NOMO-1 treated with dmso at 0.1 percent for 144 hours (cell line): ENCODE results near the gene MTUS2.
"Not testable (repeated sequence)": the region's sequence is repeated elsewhere in the genome, so short reads cannot be mapped to it uniquely, and the experiment has no call there.

Source experiments
- DNase-seq: peaks from one replicate; lab custom pipeline; 2025; ENCODE audit not compliant: unreplicated experiment; lab: John Stamatoyannopoulos, UW

MTUS2 gene

DNA sequence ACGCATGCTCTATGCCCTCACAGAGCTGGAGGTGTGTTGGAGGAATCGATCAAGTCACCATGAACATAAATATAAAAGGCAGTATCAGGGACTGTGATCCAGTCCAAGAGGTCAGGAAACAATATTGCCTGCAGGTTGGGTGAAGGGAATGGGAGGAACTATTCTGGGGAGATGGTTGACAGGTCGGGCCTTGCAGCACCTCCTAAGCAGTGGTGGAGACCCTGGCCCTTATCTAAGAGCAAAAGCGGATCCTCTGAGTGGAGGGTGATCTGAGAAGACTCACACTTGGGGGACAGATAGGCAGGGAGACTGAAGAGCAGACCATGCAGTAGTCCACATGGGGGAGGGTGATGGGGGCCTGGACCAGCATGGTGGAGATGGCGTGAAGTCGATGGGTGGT lies 561.9 kb downstream of the MTUS2 start:
- DNase-seq, result no peak

DNA sequence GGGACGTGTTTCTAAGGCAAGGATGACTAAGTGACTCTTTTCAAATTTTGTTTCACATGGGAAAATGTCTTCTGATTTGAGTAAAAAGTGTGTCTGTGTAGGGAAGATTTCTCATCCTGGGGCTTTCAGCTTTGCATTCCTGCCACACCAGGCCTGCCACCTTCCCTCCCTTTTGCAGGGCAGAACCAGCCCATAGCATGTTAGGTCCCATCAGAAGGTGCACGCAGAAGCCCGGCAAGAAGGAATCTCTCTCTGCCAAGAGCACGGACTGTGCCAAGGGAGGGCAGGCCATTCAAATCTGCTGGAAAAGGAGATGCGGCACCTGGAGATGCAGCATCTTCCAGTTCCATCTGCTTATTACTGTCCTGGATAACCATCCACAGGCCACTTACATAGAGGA lies 563.3 kb downstream of the MTUS2 start:
- DNase-seq, result no peak

DNA sequence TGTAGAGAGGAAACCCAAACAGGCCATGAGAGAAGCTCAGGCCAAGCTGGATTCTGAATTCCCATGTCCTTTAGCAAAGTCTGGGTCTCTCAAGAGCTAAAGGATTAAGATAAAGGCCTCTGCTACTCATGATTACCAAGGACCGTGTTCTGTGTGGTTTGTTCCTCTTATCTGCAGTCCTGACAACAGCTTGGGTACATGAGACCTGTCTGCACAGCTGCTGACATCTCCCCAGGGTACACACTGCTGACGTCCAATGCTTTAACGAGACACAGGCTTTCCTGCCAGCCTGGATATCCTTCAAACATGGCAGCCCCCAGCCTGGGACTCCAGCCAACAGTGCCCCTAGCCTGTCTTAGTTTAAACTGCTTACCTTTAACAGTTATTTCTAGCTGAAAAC lies 564.3 kb downstream of the MTUS2 start:
- no peak for DNase-seq

DNA sequence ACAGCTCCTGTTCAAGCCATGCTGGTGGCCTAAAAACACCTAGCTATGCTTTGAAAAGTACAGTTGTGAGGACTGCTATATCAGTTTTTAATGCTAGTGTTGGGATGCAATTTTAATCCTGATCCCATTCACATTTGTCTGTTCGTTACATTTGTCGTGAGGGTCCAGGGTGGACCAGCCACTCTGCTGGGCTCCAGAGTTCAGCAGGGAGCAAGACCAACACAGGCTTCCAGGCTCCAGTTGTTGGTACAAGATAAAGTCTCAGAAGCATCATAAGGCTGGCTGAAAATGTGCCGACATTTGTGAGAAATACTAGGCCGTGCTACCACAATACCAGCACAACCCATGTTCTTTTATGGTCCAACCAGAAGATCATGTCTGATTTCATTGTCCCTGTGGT lies 564.7 kb downstream of the MTUS2 start:
- no peak for DNase-seq

DNA sequence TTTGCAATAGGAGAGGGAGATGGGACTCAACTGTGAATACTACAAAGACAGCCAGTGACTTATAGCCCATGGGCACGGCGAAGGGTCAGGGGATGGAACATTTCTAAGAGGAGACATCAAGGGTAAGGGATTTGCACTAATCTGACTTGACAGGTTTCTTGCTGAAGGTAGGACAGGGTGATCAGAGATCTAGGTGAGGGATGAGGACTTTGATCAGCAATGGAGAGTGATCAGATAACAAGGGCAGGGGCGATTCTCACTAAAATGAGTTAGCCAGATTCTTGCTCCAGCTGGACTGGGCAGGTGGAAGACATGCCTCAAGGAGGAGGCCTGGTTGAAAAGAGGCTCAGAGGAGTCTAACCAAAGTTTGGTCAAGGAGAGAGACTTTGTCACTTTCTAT lies 566.1 kb downstream of the MTUS2 start:
- DNase-seq, result no peak

DNA sequence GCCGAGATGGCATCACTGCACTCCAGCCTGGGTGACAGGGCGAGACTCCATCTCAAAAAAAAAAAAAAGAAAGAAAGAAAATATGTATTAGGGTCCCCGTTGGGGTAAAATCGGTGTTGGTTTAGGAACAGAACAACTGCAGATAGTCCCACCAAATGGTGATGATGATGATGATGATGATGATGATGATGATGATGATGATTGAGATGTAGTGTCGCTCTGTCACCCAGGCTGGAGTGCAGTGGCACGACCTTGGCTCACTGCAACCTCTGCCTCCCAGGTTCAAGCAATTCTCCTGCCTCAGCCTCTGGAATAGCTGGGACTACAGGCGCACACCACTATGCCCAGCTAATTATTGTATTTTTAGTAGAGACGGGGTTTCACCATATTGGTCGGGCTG lies 570.5 kb downstream of the MTUS2 start:
- DNase-seq, result not testable (repeated sequence)

DNA sequence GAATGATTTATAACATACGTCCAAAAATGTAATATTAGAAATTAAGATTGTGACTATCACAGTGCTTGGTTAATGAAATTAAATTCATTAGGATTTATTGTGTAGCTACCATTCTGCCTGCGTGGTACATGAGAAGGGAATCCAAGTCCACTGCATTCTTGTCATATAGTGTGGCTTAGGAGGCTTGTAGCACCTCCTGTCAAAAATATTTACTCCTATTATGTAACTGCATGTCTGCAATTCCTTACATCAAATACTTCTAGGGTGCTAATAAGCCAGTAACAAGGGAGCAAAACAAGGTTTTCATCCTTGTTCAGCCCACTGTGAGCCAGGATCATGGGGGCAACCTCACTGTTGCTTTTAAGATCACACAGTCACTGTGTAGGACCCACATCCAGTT lies 576.3 kb downstream of the MTUS2 start:
- DNase-seq, result no peak

DNA sequence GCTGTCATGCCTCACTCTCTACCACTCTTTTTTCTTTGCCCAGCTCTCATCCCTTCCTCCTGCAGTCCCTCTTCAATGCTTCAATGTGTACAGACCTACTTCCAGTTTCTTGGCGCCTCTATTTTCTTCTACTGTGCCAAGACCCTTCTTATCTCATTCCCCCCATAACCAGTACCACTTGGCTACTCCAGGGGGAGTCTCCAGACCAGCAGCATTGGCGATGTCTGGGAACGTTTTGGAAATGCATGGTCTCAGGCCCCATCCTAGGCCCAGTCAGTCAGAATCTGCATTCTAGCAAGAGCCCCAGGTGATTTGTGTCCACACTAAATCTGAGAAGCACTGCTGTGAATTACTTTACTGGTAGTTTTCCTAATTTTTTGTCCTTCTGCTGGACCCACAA lies 577.1 kb downstream of the MTUS2 start:
- no peak for DNase-seq

DNA sequence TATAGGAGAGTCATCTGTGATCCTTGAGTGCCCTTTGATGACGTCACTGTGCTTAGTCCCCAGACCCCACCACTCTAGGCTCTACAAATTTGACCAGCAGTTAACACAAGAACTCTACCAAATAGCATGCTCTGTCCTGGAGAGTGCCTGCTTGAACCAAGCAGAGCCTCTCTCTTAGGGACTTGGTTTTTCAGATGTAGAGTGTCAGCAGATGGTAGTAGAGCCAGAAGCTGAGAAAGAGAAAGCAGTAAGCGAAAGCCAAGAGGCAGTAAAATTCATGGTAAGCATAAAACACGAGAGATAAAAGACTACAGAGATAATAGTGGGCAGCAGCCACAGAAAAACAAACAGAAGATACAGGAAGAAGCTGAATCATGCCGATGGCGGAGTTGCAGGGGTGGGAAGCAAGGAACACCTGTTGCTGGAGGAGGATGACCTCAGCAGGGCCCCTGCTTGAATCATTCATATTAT lies 582.1 kb downstream of the MTUS2 start:
- DNase-seq, result no peak

DNA sequence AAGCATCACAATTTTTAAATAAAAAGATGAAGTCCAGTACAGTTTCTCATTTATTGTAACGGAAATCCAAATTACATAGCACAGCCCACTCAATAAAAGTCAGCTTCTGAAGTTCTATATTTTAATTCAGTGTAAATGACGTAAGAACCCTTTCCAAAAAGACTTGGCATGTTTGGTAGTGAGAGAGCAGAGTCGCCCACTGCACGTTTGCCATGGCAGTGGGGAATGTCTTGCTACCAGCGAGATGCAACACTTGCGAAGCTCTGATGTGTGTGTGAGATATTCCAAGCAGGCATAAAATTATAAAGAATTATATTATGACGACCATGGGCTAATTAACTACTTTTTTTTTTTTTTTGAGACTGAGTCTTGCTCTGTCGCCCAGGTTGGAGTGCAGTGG lies 585.3 kb downstream of the MTUS2 start:
- no peak for DNase-seq

DNA sequence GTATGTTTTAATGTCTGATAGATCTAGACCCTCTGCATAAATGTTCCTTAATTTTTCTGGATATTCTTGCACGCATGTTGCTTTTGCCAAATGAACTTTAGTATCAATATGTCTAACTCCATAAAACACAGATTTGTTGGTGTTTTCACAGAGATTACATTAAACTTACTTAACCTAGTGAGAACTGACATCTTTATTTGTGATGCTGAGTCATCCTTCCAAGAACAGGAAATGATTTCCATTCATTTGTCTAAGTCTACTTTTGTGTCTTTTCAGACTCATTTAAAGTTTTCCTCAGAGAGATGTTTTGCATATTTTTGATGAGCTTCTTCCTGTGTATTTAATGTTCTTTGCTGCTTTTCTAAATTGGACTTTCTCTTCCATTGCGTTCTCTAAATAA lies 591.3 kb downstream of the MTUS2 start:
- DNase-seq, result no peak

DNA sequence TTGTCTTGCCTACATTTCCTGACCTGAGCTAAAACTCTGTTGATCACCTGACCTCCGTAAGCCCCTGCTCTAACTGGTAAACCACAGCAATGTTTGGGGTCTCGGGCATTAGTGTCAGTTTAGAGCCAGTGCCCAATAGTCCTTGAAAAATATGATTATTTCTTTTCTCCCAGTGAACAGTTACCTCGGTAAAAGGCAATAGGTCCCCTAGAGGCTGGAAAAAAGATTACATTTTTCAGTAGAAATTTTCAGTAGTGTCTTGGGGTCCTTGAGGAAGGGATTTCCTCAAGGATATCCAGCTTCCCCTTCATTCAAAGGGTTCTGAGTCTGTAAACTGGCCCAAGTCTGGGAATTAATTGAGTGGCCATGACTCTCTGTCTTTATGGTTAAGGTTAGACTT lies 597.9 kb downstream of the MTUS2 start:
- no peak for DNase-seq

DNA sequence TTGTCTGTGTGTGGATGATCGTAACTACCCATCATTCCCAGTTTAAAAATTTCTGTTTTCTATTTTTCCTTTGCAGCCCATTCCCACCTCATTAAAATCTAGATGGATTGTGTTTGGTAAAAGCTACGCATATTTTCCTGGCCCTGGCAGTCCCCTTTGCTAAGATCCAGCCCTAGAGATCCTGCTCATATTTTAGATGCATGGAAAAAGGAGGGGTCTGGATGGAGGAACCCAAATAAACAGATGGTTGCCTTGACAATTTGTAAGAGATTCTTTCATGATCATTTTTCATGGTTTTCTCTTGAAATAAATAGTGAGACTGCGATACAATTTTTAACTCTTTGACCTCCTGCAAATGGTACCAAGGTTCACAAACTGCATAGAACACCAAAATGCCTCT lies 601.0 kb downstream of the MTUS2 start:
- DNase-seq, result no peak

DNA sequence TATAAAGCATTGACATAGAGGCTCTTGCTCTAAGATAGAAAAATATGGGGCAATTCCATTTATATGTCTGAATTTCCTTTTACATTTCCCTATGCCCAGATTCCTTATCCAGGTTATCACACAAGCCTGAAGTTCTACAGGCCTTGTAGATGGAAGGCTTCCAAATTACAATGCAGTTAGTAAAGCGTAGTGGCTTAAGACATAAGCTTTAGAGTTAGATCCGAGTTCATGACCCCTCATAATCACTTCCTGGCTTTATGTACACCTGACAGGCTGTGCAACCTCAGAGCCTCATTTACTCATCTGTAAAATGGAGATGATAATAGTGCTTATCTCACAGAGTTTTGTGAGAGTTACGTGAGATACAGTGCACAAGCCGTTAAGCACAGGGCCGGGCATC lies 601.9 kb downstream of the MTUS2 start:
- DNase-seq, result no peak

DNA sequence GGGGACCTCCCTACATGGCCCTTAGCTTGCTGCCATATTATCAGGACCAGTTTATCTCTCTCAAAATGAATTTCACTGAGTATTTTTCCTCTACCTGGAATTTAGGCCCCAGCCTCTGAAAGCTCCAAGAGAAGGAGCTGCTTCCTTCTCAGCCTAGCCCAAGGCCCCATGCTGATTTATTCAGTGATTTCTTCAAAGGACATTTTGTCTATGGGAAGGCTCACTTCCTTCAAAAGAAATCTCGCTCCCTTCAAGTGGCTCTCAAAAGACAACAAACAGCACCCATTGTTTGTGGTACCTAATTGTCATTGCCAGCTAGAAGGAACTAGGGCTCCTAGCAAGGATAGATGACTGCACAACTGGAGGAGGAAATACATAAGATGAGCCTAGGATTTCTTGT lies 602.9 kb downstream of the MTUS2 start:
- DNase-seq, result no peak

DNA sequence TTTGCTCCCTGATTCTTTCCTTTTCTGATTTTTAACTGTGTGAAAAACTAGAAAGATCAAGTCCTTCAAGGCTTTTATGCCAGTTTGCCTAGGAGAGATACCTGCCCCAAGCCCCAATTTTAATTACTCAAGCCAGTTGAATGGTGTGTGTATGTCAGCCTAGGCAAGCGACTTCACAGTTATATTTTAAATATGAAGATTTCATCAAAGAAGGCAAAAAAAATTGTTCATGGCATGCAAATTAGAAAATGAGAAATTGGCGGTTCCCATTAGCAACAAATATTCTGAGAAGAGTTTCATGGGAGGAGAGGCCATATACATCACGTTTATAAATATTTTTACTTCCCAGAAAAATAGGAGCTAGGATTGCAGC lies 607.8 kb downstream of the MTUS2 start:
- no peak for DNase-seq

DNA sequence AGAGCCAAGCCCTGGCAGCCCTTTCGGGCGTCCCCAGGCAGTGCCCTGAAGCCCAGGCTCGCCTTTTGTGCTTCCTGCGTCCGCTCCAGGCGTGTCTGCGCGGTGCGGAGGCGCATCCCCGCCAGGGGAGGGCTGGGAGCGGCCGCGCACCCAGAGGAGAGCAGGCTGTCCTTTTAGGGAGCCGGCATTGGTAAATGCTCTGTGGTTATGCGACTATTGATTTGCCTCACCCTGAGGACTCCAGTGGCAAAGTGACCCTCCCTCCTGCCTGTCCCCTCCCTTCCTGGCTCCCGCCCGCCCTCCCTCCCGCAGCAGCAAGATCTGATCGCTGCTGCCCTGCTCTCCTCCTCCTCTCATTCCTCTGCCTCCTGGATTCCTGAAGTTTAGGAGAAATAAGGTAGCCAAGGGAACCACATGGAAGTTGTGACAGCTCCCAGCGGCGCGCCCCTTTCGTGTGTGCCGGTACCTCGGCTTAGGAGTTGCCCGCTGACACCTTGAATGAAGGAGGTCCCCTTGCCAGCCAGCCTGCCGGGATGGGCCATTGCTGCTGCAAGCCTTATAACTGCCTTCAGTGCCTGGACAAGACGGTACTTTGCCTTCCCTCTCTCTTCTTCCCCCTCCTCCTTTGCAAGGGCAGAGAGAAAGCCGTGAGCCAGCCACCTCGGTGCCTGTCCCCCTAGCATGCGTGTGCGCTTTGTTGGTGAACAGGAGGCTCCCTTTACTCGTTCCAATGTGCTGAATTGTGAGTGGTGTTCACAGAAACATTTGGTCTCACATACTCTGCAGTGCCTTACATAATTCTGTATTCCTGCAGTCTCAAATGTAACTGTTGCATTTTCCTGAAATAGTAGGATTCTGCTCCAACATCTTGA lies 608.4 kb downstream of the MTUS2 start:
- DNase-seq, result no peak

DNA sequence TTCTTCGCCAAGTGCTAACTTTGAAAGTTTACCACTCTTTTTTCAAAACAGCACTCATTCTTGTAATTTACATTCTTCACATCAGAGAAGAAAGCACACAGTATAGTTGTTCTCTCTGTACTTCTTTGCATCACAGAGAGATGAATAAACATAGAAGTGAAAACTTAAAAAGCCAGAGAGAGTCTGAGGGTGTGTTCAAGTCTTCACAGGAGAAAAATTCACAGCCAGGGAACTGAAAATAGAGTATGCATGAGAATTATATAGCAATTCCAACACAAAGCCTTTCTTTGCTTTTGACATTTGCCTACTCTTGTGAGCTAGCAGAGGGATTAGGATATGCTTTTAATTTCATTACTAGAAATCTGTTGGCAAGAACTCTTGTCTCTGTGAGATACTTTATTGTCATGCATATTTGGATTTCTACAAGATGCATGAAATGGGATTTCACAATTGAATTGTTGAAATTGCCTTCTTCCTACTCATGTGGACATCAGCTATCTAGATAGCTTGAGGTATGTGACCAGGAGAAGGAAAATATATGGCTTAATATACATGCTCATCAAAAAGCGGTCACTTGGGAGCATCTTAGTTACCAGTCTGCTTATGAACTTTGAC lies 609.3 kb downstream of the MTUS2 start:
- DNase-seq, result no peak

DNA sequence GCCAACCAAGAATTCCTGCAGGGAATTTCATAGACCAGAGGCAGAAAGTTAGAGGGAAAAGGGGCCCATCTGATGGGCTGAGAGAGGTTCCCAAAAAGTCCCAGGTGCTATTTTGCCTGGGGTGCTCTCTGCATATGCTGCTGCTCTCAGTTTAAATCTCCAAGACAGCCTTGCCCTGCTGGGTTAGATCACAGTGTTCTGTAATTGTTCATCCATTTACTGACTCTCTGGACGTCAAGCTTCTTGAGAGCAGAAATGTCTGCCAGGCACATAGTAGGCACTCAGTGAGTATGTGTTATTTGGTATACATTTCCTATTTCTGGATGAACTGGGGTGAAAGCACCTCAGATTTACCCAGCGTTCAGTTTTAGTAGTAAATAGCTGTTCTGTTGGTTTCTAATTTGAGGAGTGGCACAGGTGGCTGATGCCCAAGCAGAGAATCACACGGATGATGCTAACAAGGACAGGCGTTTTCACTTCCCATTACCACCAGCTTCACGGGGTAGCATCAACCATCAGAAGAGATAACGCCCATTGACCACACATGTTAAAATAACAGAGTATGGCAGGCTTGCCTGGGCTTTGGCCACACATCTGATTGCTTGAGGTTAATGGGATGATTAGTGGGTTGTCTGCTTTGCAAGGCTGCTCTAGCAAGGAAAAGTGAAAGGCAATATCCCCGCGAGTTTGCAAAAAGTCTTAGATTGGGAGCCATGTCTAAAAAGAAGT lies 614.2 kb downstream of the MTUS2 start:
- DNase-seq, result no peak

DNA sequence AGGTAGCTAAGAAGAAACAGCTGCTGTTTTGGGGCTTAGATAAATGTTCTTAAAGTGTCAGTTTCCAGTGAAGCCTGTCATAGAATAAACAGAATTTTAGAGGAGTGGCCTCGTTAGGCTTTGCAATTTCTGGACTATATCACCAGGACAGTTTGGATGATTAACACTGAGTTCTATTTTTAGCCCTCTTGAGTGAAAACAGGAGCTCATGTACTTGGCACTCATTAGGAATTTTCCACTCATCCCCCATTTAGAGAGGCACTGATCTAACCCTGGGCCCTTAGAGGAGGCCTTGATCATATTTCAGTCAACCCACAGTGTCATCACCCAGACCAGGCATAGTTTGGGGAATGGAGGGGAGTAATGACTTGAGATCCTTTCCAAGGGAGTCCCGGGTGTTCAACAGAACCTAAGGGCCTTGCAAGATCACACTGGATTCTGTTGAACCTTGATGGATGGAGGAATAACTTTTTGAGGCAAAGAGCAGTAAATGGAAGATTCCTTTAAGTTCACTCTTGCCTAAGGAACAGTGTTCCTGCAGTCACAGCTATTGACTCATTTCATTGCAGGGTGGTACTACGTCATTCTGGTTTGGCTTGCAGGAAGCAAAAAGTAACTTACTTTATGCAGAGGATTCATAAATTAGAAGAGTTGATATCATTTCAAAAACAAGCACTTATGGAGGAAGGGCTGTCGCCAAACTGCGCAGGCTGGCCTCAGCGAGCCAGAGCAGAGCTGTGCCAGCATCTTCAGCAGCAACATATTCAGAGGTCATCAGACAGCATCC lies 615.2 kb downstream of the MTUS2 start:
- no peak for DNase-seq

DNA sequence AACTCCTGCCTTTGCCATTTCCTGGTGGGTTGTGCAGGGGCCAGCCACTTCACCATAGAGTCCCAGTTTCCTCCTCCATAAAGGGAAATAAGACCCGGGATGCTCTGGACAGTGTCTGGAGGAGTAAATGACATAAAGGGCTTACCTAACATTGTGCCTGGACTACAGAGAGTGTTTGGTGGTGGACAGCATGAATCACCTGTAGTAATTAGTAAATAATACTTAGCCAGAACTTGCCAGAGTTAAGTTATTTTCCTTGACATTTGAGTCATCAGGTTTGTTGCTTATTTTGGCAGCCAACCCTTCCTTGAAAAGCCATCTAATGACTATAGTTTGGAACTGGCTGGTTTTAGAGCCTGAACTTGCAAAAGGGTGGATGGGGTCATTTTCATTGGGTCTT lies 616.2 kb downstream of the MTUS2 start:
- no peak for DNase-seq
